Thyroid gland (tissue), 4 donors: ENCODE measurements around the gene CLDN24. TPM values are rescaled to one million over a fixed set of nuclear protein-coding genes. Genes with fewer than 3 reads are reported as not detected.

Experiments
- DNase-seq, 2 donors: peaks; one replicate each; pipeline ENCODE4 v3.0.0-alpha.2; 2019
- H3K27ac ChIP-seq, 3 donors: fragments of 200-600 bp; sonication (generic); 1 replicate in 2 of 3; 2 replicates in 1 of 3; pipeline ENCODE4 v1.5.1; 2016 to 2019; ENCODE audit warnings: mild to moderate bottlenecking in 1 of 3, moderate library complexity in 1 of 3
- H3K27me3 ChIP-seq: fragments of 200-600 bp; sonication (generic); one replicate; pipeline ENCODE4 v1.5.1; 2019
- H3K36me3 ChIP-seq, 2 donors: fragments of 200-600 bp; sonication (generic); one replicate each; pipeline ENCODE4 v1.5.1; 2016 to 2019
- H3K4me1 ChIP-seq, 2 donors: fragments of 200-600 bp; sonication (generic); one replicate each; pipeline ENCODE4 v1.5.1; 2017 to 2019
- H3K4me3 ChIP-seq, 3 donors: fragments of 200-600 bp; sonication (generic); replicated peaks in 1 of 3; 1 replicate in 2 of 3; 2 replicates in 1 of 3; pipeline ENCODE4 v1.5.1; 2016; ENCODE audit warnings: mild to moderate bottlenecking in 1 of 3
- H3K9me3 ChIP-seq: fragments of 200-600 bp; sonication (generic); one replicate; pipeline ENCODE4 v1.5.1; 2017
- POLR2A ChIP-seq, 2 donors: fragments of 450-650 bp; IDR thresholded peaks; one replicate each; pipeline ENCODE4 v1.6.1; 2017; ENCODE audit warnings: antibody characterized with exemption in 2 of 2, mild to moderate bottlenecking in 2 of 2, moderate library complexity in 1 of 2
- WGBS, 2 donors: methylation state at CpG; one replicate each; pipeline ENCODE4 v1.1.5; 2017; 5-methylcytosine and 5-hydroxymethylcytosine counted together
- intact Hi-C: fragments of 100-400 bp; cut with DNase I; formaldehyde crosslinking; loops from one replicate; pipeline ENCODE4 v1.15.1; 2023
- total RNA-seq, 4 donors: library from RNA; depleted of rRNA; stranded (reverse); fragments of >200 nt; gene quantifications; one replicate each; pipeline ENCODE4 v1.2.3, GENCODE V29; 2016
- TF ChIP-seq, protein P1 (sequence below), 6 experiments: fragments of 200-600 bp in 3 of 6; fragments of 450-650 bp in 3 of 6; sonication (generic) in 3 of 6; IDR thresholded peaks; one replicate each; pipeline ENCODE4 v1.5.1; 2016 to 2019; ENCODE audit warnings: antibody characterized with exemption in 6 of 6, mild to moderate bottlenecking in 2 of 6, inconsistent platforms in 1 of 6, moderate library complexity in 1 of 6

CLDN24 gene
- total RNA-seq, 4 donors from 2014 or later = not detected

- TF ChIP-seq POLR2A (IDR thresholded peaks at IDR 0.05) = no peak
- TF ChIP-seq, protein P1, sequence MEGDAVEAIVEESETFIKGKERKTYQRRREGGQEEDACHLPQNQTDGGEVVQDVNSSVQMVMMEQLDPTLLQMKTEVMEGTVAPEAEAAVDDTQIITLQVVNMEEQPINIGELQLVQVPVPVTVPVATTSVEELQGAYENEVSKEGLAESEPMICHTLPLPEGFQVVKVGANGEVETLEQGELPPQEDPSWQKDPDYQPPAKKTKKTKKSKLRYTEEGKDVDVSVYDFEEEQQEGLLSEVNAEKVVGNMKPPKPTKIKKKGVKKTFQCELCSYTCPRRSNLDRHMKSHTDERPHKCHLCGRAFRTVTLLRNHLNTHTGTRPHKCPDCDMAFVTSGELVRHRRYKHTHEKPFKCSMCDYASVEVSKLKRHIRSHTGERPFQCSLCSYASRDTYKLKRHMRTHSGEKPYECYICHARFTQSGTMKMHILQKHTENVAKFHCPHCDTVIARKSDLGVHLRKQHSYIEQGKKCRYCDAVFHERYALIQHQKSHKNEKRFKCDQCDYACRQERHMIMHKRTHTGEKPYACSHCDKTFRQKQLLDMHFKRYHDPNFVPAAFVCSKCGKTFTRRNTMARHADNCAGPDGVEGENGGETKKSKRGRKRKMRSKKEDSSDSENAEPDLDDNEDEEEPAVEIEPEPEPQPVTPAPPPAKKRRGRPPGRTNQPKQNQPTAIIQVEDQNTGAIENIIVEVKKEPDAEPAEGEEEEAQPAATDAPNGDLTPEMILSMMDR (IDR thresholded peaks at IDR 0.05) = no peak
- Histone ChIP-seq H3K4me3 (no peak overlapping the region), H3K4me1 (peaks cover 0 to 9% of the 10 kb centered on the region in 2 donors), H3K27ac (no peak overlapping the region), H3K27me3 (no peaks in the 10 kb centered on the region), H3K36me3 (no peaks in the 10 kb centered on the region), H3K9me3 (no peaks in the 10 kb centered on the region)
- intact Hi-C loops = no loop called here
- WGBS, 2 donors = 79 to 81% methylated on average over 7 of the region's 7 CpGs
- no peak for DNase-seq
These were observed 21.5 kb upstream of the CLDN24 start for GRCh38 chr4:183343730-183344129.

DNA sequence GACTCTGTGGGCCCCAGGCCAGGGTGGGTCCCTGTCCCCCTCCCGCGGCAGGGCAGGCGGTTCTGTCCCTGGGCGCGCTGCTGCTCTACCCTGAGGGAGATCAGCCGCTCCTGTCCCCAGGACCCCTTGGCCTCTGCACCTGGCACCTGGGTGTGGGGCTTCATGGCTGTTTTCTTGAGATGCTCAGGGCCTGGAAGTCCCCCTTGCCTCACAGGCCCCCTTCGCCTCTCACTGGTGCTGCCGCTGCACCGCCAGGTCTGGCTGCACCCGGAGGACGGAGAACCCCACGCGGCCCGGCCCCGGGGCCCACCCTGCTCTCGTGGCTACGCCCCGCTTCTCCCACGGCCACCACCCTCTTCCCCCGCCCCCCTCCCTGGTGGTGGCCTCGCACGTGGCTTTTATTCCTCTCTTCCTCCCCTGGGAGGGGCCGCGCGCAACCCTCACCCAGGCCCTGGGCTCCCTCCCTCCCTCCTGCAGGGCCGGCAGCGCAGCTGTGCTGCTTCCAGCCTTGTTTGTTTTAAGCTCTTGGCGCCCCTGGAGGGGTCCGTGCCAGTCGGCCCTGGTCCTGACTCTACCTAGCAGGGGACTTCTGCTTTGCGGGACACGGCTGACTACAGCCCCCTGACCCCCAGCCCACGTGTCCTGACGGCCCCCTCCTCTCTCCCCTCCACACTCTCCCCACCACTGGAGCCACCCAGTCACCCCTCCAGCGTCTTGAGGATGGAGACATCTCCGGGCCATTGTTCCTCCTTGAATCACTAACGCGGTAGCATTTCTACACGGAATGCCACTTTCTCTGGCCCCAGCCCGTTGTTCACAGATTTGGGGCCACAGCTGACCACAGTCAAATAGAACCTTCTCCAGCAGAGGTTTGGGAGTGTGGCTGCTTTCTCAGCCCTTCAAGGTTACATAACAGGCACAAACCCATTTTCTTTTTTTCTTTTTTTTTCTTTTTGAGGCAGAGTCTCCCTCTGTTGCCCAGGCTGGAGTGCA is 20.6 kb upstream of the CLDN24 start:
- no peaks in the 10 kb centered on the region for H3K27me3 ChIP-seq
- intact Hi-C loops = no loop called here
- DNase-seq = no peak
- no peak overlapping the region for H3K27ac ChIP-seq
- H3K4me3 ChIP-seq = no peak overlapping the region
- H3K4me1 ChIP-seq = peaks cover 0 to 9% of the 10 kb centered on the region in 2 donors
- no peaks in the 10 kb centered on the region for H3K9me3 ChIP-seq
- TF ChIP-seq, protein P1 (IDR thresholded peaks at IDR 0.05) = no peak
- TF ChIP-seq POLR2A (IDR thresholded peaks at IDR 0.05) = no peak
- H3K36me3 ChIP-seq = no peaks in the 10 kb centered on the region
- 21 to 30% methylated on average over 15 to 40 of the region's 40 CpGs for WGBS, 2 donors

DNA sequence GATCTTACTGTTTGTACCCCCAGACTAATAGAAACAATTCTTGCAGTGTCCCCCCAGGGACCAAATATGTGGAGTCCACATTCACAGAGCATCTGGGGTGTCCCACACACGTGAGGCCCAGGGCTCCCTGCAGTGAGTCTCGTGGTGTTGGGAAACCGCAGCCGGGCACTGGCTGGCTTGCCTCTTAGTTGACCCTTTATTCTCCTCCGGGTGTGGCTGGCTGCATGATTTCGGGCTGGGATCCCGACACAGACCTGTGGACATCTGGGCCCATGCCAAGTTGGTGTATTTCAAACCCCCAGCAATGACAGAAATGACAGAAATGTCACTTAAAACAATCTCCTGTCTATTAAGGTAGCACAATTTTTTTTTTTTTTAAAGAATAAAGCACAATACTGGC is 15.6 kb upstream of the CLDN24 start:
- 60 to 81% methylated on average over 7 of the region's 7 CpGs for WGBS, 2 donors
- no peak for DNase-seq
- no peak for TF ChIP-seq POLR2A (IDR thresholded peaks at IDR 0.05)
- TF ChIP-seq, protein P1 (IDR thresholded peaks at IDR 0.05) = no peak
- H3K27me3 ChIP-seq = no peaks in the 10 kb centered on the region
- intact Hi-C loops = no loop called here
- no peak overlapping the region for H3K27ac ChIP-seq
- H3K4me1 ChIP-seq = peaks cover 0 to 5% of the 10 kb centered on the region in 2 donors
- no peaks in the 10 kb centered on the region for H3K9me3 ChIP-seq
- no peak overlapping the region for H3K4me3 ChIP-seq
- H3K36me3 ChIP-seq = no peaks in the 10 kb centered on the region

DNA sequence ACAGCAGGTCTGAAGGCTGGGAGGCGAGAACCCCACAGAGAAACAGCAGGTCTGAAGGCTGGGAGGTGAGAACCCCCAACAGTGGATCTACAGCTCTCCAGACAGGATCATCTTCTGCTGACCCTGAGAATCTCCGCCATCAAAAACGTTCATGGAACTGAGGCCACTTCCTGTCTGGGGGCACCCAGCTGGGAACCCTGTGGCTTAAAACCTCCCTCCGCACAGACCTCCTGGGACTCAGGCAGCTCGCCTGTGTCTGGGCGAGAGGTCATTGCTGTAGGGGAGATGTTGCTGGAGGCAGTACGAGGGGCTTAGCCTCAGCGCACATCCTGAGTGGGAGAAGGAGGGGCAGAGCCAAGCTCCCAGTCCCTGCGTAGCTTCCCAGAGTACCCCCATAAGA is 15.1 kb upstream of the CLDN24 start:
- no peaks in the 10 kb centered on the region for H3K27me3 ChIP-seq
- TF ChIP-seq, protein P1 (IDR thresholded peaks at IDR 0.05) = no peak
- TF ChIP-seq POLR2A (IDR thresholded peaks at IDR 0.05) = no peak
- H3K4me1 ChIP-seq = peaks cover 0 to under 1% of the 10 kb centered on the region in 2 donors
- H3K36me3 ChIP-seq = no peaks in the 10 kb centered on the region
- intact Hi-C loops = no loop called here
- DNase-seq = no peak
- H3K27ac ChIP-seq = no peak overlapping the region
- no peak overlapping the region for H3K4me3 ChIP-seq
- no peaks in the 10 kb centered on the region for H3K9me3 ChIP-seq
- 83% methylated on average over 8 to 9 of the region's 9 CpGs for WGBS, 2 donors

- TF ChIP-seq, protein P1 (IDR thresholded peaks at IDR 0.05) = no peak
- no peak for TF ChIP-seq POLR2A (IDR thresholded peaks at IDR 0.05)
- Histone ChIP-seq H3K27ac (no peak overlapping the region), H3K36me3 (no peaks in the 10 kb centered on the region), H3K4me1 (no peaks in the 10 kb centered on the region), H3K27me3 (no peaks in the 10 kb centered on the region), H3K4me3 (no peak overlapping the region), H3K9me3 (no peaks in the 10 kb centered on the region)
- intact Hi-C loops = no loop called here
- DNase-seq = no peak
- 67 to 80% methylated on average over 3 of the region's 3 CpGs for WGBS, 2 donors
These were observed 13.2 kb upstream of the CLDN24 start for GRCh38 chr4:183335369-183335940.
